ENCODE data around the gene TMEM88.

TMEM88 gene

GRCh38 chr17:7837408-7838088, 17.3 kb upstream of the TMEM88 start:
- TF ChIP-seq GATA3 (IDR thresholded peaks at IDR 0.05; ENCODE audit: low read depth, low read length) (no peak), GATA2 (IDR thresholded peaks at IDR 0.05; ENCODE audit: low read depth, low read length) (no peak)

- no peak for TF ChIP-seq GATA2 (IDR thresholded peaks at IDR 0.05; ENCODE audit: low read depth, low read length)
- no peak for TF ChIP-seq GATA3 (IDR thresholded peaks at IDR 0.05; ENCODE audit: low read depth, low read length)
These were observed 16.5 kb upstream of the TMEM88 start for GRCh38 chr17:7838090-7839075.

- TF ChIP-seq GATA2 (IDR thresholded peaks at IDR 0.05; ENCODE audit: low read depth, low read length) (no peak), GATA3 (IDR thresholded peaks at IDR 0.05; ENCODE audit: low read depth, low read length) (no peak)
These were observed 15.5 kb upstream of the TMEM88 start for GRCh38 chr17:7839190-7839875.

DNA sequence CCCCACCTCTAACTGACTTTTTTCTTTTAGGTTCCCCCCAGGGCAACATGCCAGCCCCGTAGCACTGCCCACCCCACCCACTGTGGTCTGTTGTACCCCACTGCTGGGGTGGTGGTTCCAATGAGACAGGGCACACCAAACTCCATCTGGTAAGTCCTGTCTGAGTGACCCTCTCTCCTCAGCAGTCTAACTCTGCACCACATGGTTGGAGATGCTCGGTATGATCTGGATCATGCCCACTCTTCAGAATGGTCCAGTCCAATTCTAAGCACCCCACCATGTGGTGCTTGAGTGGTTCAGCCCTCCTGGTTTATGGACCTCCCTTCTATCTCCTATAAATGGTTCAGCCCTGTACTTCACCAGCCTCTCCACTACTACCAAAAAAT, 15.0 kb upstream of the TMEM88 start:
- TF ChIP-seq GATA2 (IDR thresholded peaks at IDR 0.05; ENCODE audit: low read depth, low read length) (no peak), GATA3 (IDR thresholded peaks at IDR 0.05; ENCODE audit: low read depth, low read length) (no peak)

- no peak for TF ChIP-seq GATA2 (IDR thresholded peaks at IDR 0.05; ENCODE audit: low read depth, low read length)
- TF ChIP-seq GATA3 (IDR thresholded peaks at IDR 0.05; ENCODE audit: low read depth, low read length): no peak
These were observed 14.4 kb upstream of the TMEM88 start for GRCh38 chr17:7840441-7840840.

DNA sequence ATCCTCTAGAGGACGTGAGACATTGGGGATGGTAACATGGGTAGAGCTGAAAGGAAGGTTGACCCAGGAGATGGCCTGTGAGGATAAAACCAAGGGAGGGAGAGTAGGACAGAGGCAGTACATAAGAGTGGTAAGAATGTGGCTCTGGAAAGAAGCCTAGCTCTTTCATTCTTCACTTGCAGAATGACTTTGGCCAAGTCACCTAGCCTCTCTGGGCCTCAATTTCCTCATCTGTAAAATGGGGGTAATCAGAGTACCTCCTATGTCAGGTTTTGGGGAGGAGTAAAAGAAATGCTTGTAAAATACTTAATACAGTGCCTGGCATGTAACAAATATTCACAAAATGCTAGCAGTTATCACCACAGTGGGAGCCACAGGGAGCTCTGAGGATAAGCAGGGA, 14.0 kb upstream of the TMEM88 start:
- TF ChIP-seq GATA2 (IDR thresholded peaks at IDR 0.05; ENCODE audit: low read depth, low read length): no peak
- TF ChIP-seq GATA3 (IDR thresholded peaks at IDR 0.05; ENCODE audit: low read depth, low read length): no peak

DNA sequence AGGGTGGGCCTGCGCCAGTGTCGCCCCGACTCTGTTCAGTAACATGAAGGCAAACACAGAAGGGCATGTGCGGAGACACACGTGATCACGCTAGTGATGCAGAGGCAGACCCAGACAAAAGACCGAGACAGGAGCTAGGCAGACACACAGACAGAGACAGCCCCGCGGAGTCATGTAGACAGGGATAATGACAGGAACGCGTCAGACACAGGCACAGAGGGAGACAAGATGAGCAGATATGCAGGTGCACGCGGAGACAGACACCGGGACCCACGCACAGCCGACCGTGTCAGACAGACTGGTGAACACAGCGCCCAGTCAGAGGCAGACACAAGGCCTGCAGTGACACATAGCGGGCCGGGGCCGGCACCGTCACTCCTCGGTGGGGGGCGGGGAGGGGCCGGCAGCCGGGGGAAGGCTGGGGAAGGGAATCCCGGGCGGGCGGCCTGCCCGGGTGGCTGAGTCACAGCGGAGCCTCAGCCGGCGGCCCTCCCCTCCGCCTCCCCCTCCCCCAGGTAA, 13.4 kb upstream of the TMEM88 start:
- TF ChIP-seq GATA2 (IDR thresholded peaks at IDR 0.05; ENCODE audit: low read depth, low read length): peak; percentile 66
- no peak for TF ChIP-seq GATA3 (IDR thresholded peaks at IDR 0.05; ENCODE audit: low read depth, low read length)

DNA sequence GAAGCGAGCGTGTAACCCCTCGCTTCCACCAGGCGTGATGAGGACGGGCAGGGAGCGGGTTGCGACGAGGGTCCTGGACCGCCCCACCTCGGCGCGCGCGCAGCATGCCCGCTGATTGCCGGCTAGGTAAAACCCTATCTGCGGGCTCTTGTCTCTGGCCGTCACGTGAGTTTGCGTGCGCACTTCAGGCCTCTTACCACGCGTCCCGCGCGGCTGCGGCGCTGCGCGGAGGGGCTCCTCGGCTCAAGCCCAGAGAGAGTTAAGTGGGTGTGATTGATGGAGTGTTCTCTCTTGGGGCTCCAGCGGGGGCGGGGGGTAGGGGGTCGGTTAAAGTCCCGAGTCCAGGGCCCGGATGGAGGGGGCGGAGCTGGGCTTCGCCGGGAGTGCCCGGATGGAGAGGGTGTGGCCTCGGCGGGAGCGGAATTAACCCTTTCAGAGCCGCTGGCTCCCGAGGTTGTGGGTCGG, 12.9 kb upstream of the TMEM88 start:
- TF ChIP-seq GATA2 (IDR thresholded peaks at IDR 0.05; ENCODE audit: low read depth, low read length) (no peak), GATA3 (IDR thresholded peaks at IDR 0.05; ENCODE audit: low read depth, low read length) (no peak)

GRCh38 chr17:7842380-7843256, 12.2 kb upstream of the TMEM88 start:
- TF ChIP-seq GATA3 (IDR thresholded peaks at IDR 0.05; ENCODE audit: low read depth, low read length): no peak
- TF ChIP-seq GATA2 (IDR thresholded peaks at IDR 0.05; ENCODE audit: low read depth, low read length): no peak

DNA sequence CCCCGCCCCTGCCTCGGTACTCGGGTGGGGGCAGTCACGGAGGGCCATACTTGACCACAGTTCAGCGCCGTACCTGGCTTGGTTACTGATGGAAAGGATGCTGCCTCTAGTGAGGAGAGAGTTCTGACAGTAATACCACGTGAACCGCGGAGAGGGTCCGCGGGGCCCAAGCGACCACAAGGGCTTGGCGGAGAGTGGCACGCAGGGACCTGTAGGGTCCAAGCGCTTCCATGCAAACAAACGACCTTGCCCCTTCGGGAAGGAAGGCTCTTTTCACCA, 11.7 kb upstream of the TMEM88 start:
- TF ChIP-seq GATA3 (IDR thresholded peaks at IDR 0.05; ENCODE audit: low read depth, low read length) (no peak), GATA2 (IDR thresholded peaks at IDR 0.05; ENCODE audit: low read depth, low read length) (no peak)

- no peak for TF ChIP-seq GATA3 (IDR thresholded peaks at IDR 0.05; ENCODE audit: low read depth, low read length)
- no peak for TF ChIP-seq GATA2 (IDR thresholded peaks at IDR 0.05; ENCODE audit: low read depth, low read length)
These were observed 11.2 kb upstream of the TMEM88 start for GRCh38 chr17:7843536-7844291.

- TF ChIP-seq GATA3 (IDR thresholded peaks at IDR 0.05; ENCODE audit: low read depth, low read length) (no peak), GATA2 (IDR thresholded peaks at IDR 0.05; ENCODE audit: low read depth, low read length) (no peak)
These were observed 10.3 kb upstream of the TMEM88 start for GRCh38 chr17:7844292-7845154.

Data from SH-SY5Y (cell line).